Measurements from ENCODE around the gene EXOSC7.

EXOSC7 gene

GRCh38 chr3:44930911-44931310 lies 45.1 kb upstream of the EXOSC7 start:
- Histone ChIP-seq H3K9me3 (replicated peaks in 1 of 2; ENCODE audit: control insufficient read depth in 2 of 2, insufficient read depth in 1 of 2, low read depth in 1 of 2, low read length in 2 of 2) (no peaks in the 10 kb centered on the region), H2BK120ac (ENCODE audit: low read depth, low read length) (no peak overlapping the region), H3K23ac (ENCODE audit: low read depth, low read length, poor library complexity) (no peak overlapping the region), H3K4me2 (ENCODE audit: insufficient read depth, low read length, poor library complexity, severe bottlenecking) (no peak overlapping the region), H3K79me1 (ENCODE audit: low read depth, low read length) (peaks cover 3% of the 10 kb centered on the region), H2AK5ac (ENCODE audit: low read depth, low read length) (peak overlapping the region; percentile 78), H2BK12ac (ENCODE audit: low read length) (no peak overlapping the region), H3K14ac (ENCODE audit: low read length) (no peak overlapping the region), H3K4me1 (ENCODE audit: control insufficient read depth in 2 of 2, insufficient read depth in 1 of 2, low read depth in 1 of 2, low read length in 2 of 2) (peaks cover 17 to 20% of the 10 kb centered on the region in 2 donors), H3K27ac (replicated peaks; ENCODE audit: low read length) (no peak overlapping the region), H2BK15ac (ENCODE audit: low read length) (no peak overlapping the region), H3K9ac (ENCODE audit: low read depth, low read length, poor library complexity) (no peak overlapping the region), H2AFZ (ENCODE audit: low read length) (no peak overlapping the region), H3K4me3 (ENCODE audit: low read length in 2 of 2) (no peak overlapping the region), H3K4ac (ENCODE audit: low read length) (no peak overlapping the region), H4K91ac (ENCODE audit: low read depth, low read length, poor library complexity) (no peak overlapping the region), H3K36me3 (replicated peaks in 1 of 2; ENCODE audit: control insufficient read depth in 2 of 2, insufficient read depth in 2 of 2, low read length in 2 of 2) (peaks cover 20 to 80% of the 10 kb centered on the region in 2 donors), H3K27me3 (ENCODE audit: control insufficient read depth in 3 of 3, insufficient read depth in 3 of 3, low read depth in 1 of 3, low read length in 3 of 3) (no peaks in the 10 kb centered on the region), H3K18ac (ENCODE audit: low read length) (no peak overlapping the region), H2BK5ac (ENCODE audit: low read length) (no peak overlapping the region), H4K8ac (ENCODE audit: low read depth, low read length) (no peak overlapping the region)
- DNase-seq (ENCODE audit: low spot score), result no peak
- no CpG with 5 or more reads among the region's 2 CpGs for WGBS, 2 donors (ENCODE audit: extremely low coverage in 2 of 2, insufficient read length in 2 of 2, insufficient replicate concordance in 1 of 2)

- no peak overlapping the region for H3K9ac ChIP-seq (ENCODE audit: low read depth, low read length, poor library complexity)
- WGBS, 2 donors (ENCODE audit: extremely low coverage in 2 of 2, insufficient read length in 2 of 2, insufficient replicate concordance in 1 of 2), result no CpG with 5 or more reads among the region's 2 CpGs
- H2BK120ac ChIP-seq (ENCODE audit: low read depth, low read length), result peak overlapping the region; percentile 37
- H3K4me3 ChIP-seq (ENCODE audit: low read length in 2 of 2), result no peak overlapping the region
- H2AFZ ChIP-seq (ENCODE audit: low read length), result no peak overlapping the region
- peaks cover 3% of the 10 kb centered on the region for H3K79me1 ChIP-seq (ENCODE audit: low read depth, low read length)
- peak overlapping the region; percentile 77 for H3K27ac ChIP-seq (replicated peaks; ENCODE audit: low read length)
- H3K4ac ChIP-seq (ENCODE audit: low read length), result no peak overlapping the region
- H2BK12ac ChIP-seq (ENCODE audit: low read length), result no peak overlapping the region
- no peak for DNase-seq (ENCODE audit: low spot score)
- H3K14ac ChIP-seq (ENCODE audit: low read length), result no peak overlapping the region
- no peaks in the 10 kb centered on the region for H3K27me3 ChIP-seq (ENCODE audit: control insufficient read depth in 3 of 3, insufficient read depth in 3 of 3, low read depth in 1 of 3, low read length in 3 of 3)
- no peak overlapping the region for H2BK15ac ChIP-seq (ENCODE audit: low read length)
- no peak overlapping the region for H4K8ac ChIP-seq (ENCODE audit: low read depth, low read length)
- H3K36me3 ChIP-seq (replicated peaks in 1 of 2; ENCODE audit: control insufficient read depth in 2 of 2, insufficient read depth in 2 of 2, low read length in 2 of 2), result peaks cover 17 to 80% of the 10 kb centered on the region in 2 donors
- no peak overlapping the region for H3K23ac ChIP-seq (ENCODE audit: low read depth, low read length, poor library complexity)
- no peak overlapping the region for H2AK5ac ChIP-seq (ENCODE audit: low read depth, low read length)
- peaks cover 17 to 20% of the 10 kb centered on the region in 2 donors for H3K4me1 ChIP-seq (ENCODE audit: control insufficient read depth in 2 of 2, insufficient read depth in 1 of 2, low read depth in 1 of 2, low read length in 2 of 2)
- no peaks in the 10 kb centered on the region for H3K9me3 ChIP-seq (replicated peaks in 1 of 2; ENCODE audit: control insufficient read depth in 2 of 2, insufficient read depth in 1 of 2, low read depth in 1 of 2, low read length in 2 of 2)
- peak overlapping the region; percentile 54 for H3K18ac ChIP-seq (ENCODE audit: low read length)
- peak overlapping the region; percentile 8 for H2BK5ac ChIP-seq (ENCODE audit: low read length)
- no peak overlapping the region for H4K91ac ChIP-seq (ENCODE audit: low read depth, low read length, poor library complexity)
- no peak overlapping the region for H3K4me2 ChIP-seq (ENCODE audit: insufficient read depth, low read length, poor library complexity, severe bottlenecking)
Observed at GRCh38 chr3:44931791-44932190, 44.3 kb upstream of the EXOSC7 start.

- H3K27me3 ChIP-seq (ENCODE audit: control insufficient read depth in 3 of 3, insufficient read depth in 3 of 3, low read depth in 1 of 3, low read length in 3 of 3), result no peaks in the 10 kb centered on the region
- H2AK5ac ChIP-seq (ENCODE audit: low read depth, low read length), result no peak overlapping the region
- no peak overlapping the region for H3K4me2 ChIP-seq (ENCODE audit: insufficient read depth, low read length, poor library complexity, severe bottlenecking)
- H3K14ac ChIP-seq (ENCODE audit: low read length), result no peak overlapping the region
- peaks cover 3% of the 10 kb centered on the region for H3K79me1 ChIP-seq (ENCODE audit: low read depth, low read length)
- no peak overlapping the region for H3K4ac ChIP-seq (ENCODE audit: low read length)
- peak overlapping the region; percentile 77 for H3K27ac ChIP-seq (replicated peaks; ENCODE audit: low read length)
- no peak overlapping the region for H3K4me3 ChIP-seq (ENCODE audit: low read length in 2 of 2)
- H2BK12ac ChIP-seq (ENCODE audit: low read length), result no peak overlapping the region
- no CpG with 5 or more reads among the region's 2 CpGs for WGBS, 2 donors (ENCODE audit: extremely low coverage in 2 of 2, insufficient read length in 2 of 2, insufficient replicate concordance in 1 of 2)
- no peak overlapping the region for H2BK15ac ChIP-seq (ENCODE audit: low read length)
- no peak overlapping the region for H4K8ac ChIP-seq (ENCODE audit: low read depth, low read length)
- DNase-seq (ENCODE audit: low spot score), result peak; percentile 26
- H4K91ac ChIP-seq (ENCODE audit: low read depth, low read length, poor library complexity), result no peak overlapping the region
- H2AFZ ChIP-seq (ENCODE audit: low read length), result no peak overlapping the region
- H2BK5ac ChIP-seq (ENCODE audit: low read length), result peak overlapping the region; percentile 54
- no peak overlapping the region for H3K9ac ChIP-seq (ENCODE audit: low read depth, low read length, poor library complexity)
- H3K36me3 ChIP-seq (replicated peaks in 1 of 2; ENCODE audit: control insufficient read depth in 2 of 2, insufficient read depth in 2 of 2, low read length in 2 of 2), result peaks cover 16 to 78% of the 10 kb centered on the region in 2 donors
- H3K4me1 ChIP-seq (ENCODE audit: control insufficient read depth in 2 of 2, insufficient read depth in 1 of 2, low read depth in 1 of 2, low read length in 2 of 2), result peaks cover 17 to 20% of the 10 kb centered on the region in 2 donors
- H3K23ac ChIP-seq (ENCODE audit: low read depth, low read length, poor library complexity), result no peak overlapping the region
- no peaks in the 10 kb centered on the region for H3K9me3 ChIP-seq (replicated peaks in 1 of 2; ENCODE audit: control insufficient read depth in 2 of 2, insufficient read depth in 1 of 2, low read depth in 1 of 2, low read length in 2 of 2)
- no peak overlapping the region for H3K18ac ChIP-seq (ENCODE audit: low read length)
- H2BK120ac ChIP-seq (ENCODE audit: low read depth, low read length), result no peak overlapping the region
Observed at GRCh38 chr3:44932271-44932670, 43.8 kb upstream of the EXOSC7 start.

GRCh38 chr3:44932986-44933944 lies 42.8 kb upstream of the EXOSC7 start:
- no peak overlapping the region for H3K4me2 ChIP-seq (ENCODE audit: insufficient read depth, low read length, poor library complexity, severe bottlenecking)
- peak overlapping the region; percentile 54 for H2BK5ac ChIP-seq (ENCODE audit: low read length)
- H3K27me3 ChIP-seq (ENCODE audit: control insufficient read depth in 3 of 3, insufficient read depth in 3 of 3, low read depth in 1 of 3, low read length in 3 of 3), result no peaks in the 10 kb centered on the region
- WGBS, 2 donors (ENCODE audit: extremely low coverage in 2 of 2, insufficient read length in 2 of 2, insufficient replicate concordance in 1 of 2), result no CpG with 5 or more reads among the region's 14 CpGs
- no peak overlapping the region for H4K91ac ChIP-seq (ENCODE audit: low read depth, low read length, poor library complexity)
- peak overlapping the region; percentile 77 for H3K27ac ChIP-seq (replicated peaks; ENCODE audit: low read length)
- H3K36me3 ChIP-seq (replicated peaks in 1 of 2; ENCODE audit: control insufficient read depth in 2 of 2, insufficient read depth in 2 of 2, low read length in 2 of 2), result peaks cover 15 to 78% of the 10 kb centered on the region in 2 donors
- no peak for DNase-seq (ENCODE audit: low spot score)
- no peaks in the 10 kb centered on the region for H3K9me3 ChIP-seq (replicated peaks in 1 of 2; ENCODE audit: control insufficient read depth in 2 of 2, insufficient read depth in 1 of 2, low read depth in 1 of 2, low read length in 2 of 2)
- H3K4me3 ChIP-seq (ENCODE audit: low read length in 2 of 2), result no peak overlapping the region
- H2BK15ac ChIP-seq (ENCODE audit: low read length), result peak overlapping the region; percentile 5
- H2BK120ac ChIP-seq (ENCODE audit: low read depth, low read length), result peak overlapping the region; percentile 52
- peaks cover 3% of the 10 kb centered on the region for H3K79me1 ChIP-seq (ENCODE audit: low read depth, low read length)
- H3K23ac ChIP-seq (ENCODE audit: low read depth, low read length, poor library complexity), result peak overlapping the region; percentile 30
- H3K4me1 ChIP-seq (ENCODE audit: control insufficient read depth in 2 of 2, insufficient read depth in 1 of 2, low read depth in 1 of 2, low read length in 2 of 2), result peaks cover 17 to 20% of the 10 kb centered on the region in 2 donors
- H4K8ac ChIP-seq (ENCODE audit: low read depth, low read length), result no peak overlapping the region
- H3K9ac ChIP-seq (ENCODE audit: low read depth, low read length, poor library complexity), result no peak overlapping the region
- H3K18ac ChIP-seq (ENCODE audit: low read length), result peak overlapping the region; percentile 63
- H2AK5ac ChIP-seq (ENCODE audit: low read depth, low read length), result peak overlapping the region; percentile 78
- no peak overlapping the region for H3K14ac ChIP-seq (ENCODE audit: low read length)
- H3K4ac ChIP-seq (ENCODE audit: low read length), result no peak overlapping the region
- H2AFZ ChIP-seq (ENCODE audit: low read length), result peak overlapping the region; percentile 25
- H2BK12ac ChIP-seq (ENCODE audit: low read length), result no peak overlapping the region
